ENCODE measurements around the gene PMPCB.

PMPCB gene

DNA sequence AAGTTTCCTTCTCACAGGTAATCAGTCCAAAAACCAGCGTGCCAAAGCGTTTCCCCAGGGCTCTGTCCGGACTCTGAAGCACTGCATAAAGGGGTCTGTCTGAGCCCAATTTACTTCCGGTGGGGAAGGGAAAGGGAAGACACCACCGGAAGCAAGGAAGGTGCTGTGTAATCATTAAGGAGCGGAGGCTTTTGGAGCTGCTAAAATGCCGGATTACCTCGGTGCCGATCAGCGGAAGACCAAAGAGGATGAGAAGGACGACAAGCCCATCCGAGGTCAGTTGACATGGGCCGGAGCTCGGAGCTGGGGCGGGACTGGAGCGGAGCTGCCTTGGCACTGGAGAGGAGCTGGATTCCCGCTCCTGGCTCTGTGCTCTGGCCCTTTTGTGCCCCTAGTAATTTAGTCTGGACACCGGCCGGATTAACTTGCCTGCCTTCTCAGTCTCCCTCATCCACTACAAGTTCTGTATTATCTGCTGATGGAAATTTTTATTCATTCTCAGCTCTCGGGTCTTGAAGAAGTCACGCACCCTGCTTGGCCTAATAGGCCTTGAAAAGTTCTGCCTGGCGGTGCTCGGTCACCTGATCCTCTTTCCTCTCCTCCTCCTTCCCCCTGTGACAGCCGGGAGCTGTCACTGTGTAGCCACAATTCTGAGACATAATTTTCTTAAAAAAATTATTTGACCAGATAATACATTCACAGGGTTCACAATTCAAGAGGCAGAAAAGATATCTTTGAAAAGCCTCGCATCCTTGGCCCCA, 50.5 kb downstream of the PMPCB start, which contains the start of gene PSMC2:
TSS of gene PSMC2 (plus strand) at position 137 of the 761 bp plus-strand sequence. CDS start at position 206, 69 bp downstream.
- Histone ChIP-seq H3K27me3 (ENCODE audit: control insufficient read depth in 2 of 2, insufficient read depth in 2 of 2, low read length in 2 of 2) (no peaks in the 10 kb centered on the region), H3K9ac (ENCODE audit: low read depth in 1 of 2, low read length in 2 of 2) (peak within 1 kb of the TSS; percentile 88 to 94), H3K27ac (ENCODE audit: low read depth in 2 of 2, low read length in 2 of 2) (peak within 1 kb of the TSS; percentile 83 to 90), H3K9me3 (ENCODE audit: control insufficient read depth in 2 of 2, low read length in 2 of 2) (no peaks in the 10 kb centered on the region), H3K4me3 (ENCODE audit: low read length in 2 of 2) (peak within 1 kb of the TSS; percentile 99), H3K4me1 (ENCODE audit: control insufficient read depth in 2 of 2, insufficient read depth in 2 of 2, low read length in 2 of 2) (peaks cover 18 to 30% of the 10 kb centered on the region in 2 donors), H3K36me3 (ENCODE audit: control insufficient read depth in 2 of 2, insufficient read depth in 2 of 2, low read length in 2 of 2) (peaks cover 5 to 11% of the 10 kb centered on the region in 2 donors)

- H3K27ac ChIP-seq (ENCODE audit: low read depth in 2 of 2, low read length in 2 of 2): no peak overlapping the region
- no peaks in the 10 kb centered on the region for H3K27me3 ChIP-seq (ENCODE audit: control insufficient read depth in 2 of 2, insufficient read depth in 2 of 2, low read length in 2 of 2)
- peak overlapping the region; percentile 99 for H3K4me3 ChIP-seq (ENCODE audit: low read length in 2 of 2)
- peaks cover 15 to 27% of the 10 kb centered on the region in 2 donors for H3K4me1 ChIP-seq (ENCODE audit: control insufficient read depth in 2 of 2, insufficient read depth in 2 of 2, low read length in 2 of 2)
- peaks cover 6 to 12% of the 10 kb centered on the region in 2 donors for H3K36me3 ChIP-seq (ENCODE audit: control insufficient read depth in 2 of 2, insufficient read depth in 2 of 2, low read length in 2 of 2)
- H3K9me3 ChIP-seq (ENCODE audit: control insufficient read depth in 2 of 2, low read length in 2 of 2): no peaks in the 10 kb centered on the region
- H3K9ac ChIP-seq (ENCODE audit: low read depth in 1 of 2, low read length in 2 of 2): peak overlapping the region; percentile 41 to 88
These were observed 51.2 kb downstream of the PMPCB start for GRCh38 chr7:103348452-103348851.

GRCh38 chr7:103348959-103349358, 51.7 kb downstream of the PMPCB start:
- H3K27ac ChIP-seq (ENCODE audit: low read depth in 2 of 2, low read length in 2 of 2): no peak overlapping the region
- H3K9ac ChIP-seq (ENCODE audit: low read depth in 1 of 2, low read length in 2 of 2): no peak overlapping the region
- H3K9me3 ChIP-seq (ENCODE audit: control insufficient read depth in 2 of 2, low read length in 2 of 2): no peaks in the 10 kb centered on the region
- H3K4me3 ChIP-seq (ENCODE audit: low read length in 2 of 2): peak overlapping the region in 1 of 2 donors; percentile 99
- peaks cover 6 to 12% of the 10 kb centered on the region in 2 donors for H3K36me3 ChIP-seq (ENCODE audit: control insufficient read depth in 2 of 2, insufficient read depth in 2 of 2, low read length in 2 of 2)
- no peaks in the 10 kb centered on the region for H3K27me3 ChIP-seq (ENCODE audit: control insufficient read depth in 2 of 2, insufficient read depth in 2 of 2, low read length in 2 of 2)
- peaks cover 11 to 22% of the 10 kb centered on the region in 2 donors for H3K4me1 ChIP-seq (ENCODE audit: control insufficient read depth in 2 of 2, insufficient read depth in 2 of 2, low read length in 2 of 2)

DNA sequence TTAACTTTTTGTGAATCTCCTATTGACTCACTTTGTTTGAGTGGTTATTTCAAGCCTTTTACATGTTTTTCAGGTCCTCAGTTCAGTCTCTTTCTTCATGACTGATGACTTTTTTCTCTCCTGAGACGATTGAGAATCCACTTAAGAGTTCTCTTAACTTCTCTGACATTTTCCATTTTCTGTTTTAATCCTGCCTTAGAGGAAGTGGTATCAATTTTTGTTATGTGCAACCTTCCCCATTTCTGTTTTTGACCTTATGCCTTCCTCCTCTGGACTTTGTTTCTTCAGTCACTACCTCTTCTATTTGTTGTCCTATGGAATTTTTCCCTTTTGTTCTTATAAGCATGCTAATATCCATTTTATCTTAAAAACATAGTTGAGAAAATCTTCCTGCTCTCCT, 52.6 kb downstream of the PMPCB start:
- peaks cover 11 to 20% of the 10 kb centered on the region in 2 donors for H3K4me1 ChIP-seq (ENCODE audit: control insufficient read depth in 2 of 2, insufficient read depth in 2 of 2, low read length in 2 of 2)
- no peaks in the 10 kb centered on the region for H3K9me3 ChIP-seq (ENCODE audit: control insufficient read depth in 2 of 2, low read length in 2 of 2)
- no peak overlapping the region for H3K9ac ChIP-seq (ENCODE audit: low read depth in 1 of 2, low read length in 2 of 2)
- H3K36me3 ChIP-seq (ENCODE audit: control insufficient read depth in 2 of 2, insufficient read depth in 2 of 2, low read length in 2 of 2): peaks cover 10 to 17% of the 10 kb centered on the region in 2 donors
- peak overlapping the region in 1 of 2 donors; percentile 99 for H3K4me3 ChIP-seq (ENCODE audit: low read length in 2 of 2)
- no peaks in the 10 kb centered on the region for H3K27me3 ChIP-seq (ENCODE audit: control insufficient read depth in 2 of 2, insufficient read depth in 2 of 2, low read length in 2 of 2)
- no peak overlapping the region for H3K27ac ChIP-seq (ENCODE audit: low read depth in 2 of 2, low read length in 2 of 2)
